Adrenal gland (tissue), 12 donors: ENCODE results near the gene MAST4. TPM values are rescaled to one million over a fixed set of nuclear protein-coding genes. Genes with fewer than 3 reads are reported as not detected.

Source experiments
- DNase-seq, 7 donors: peaks; one replicate each; pipeline ENCODE4 v3.0.0-alpha.2; 2019 to 2020
- H3K27ac ChIP-seq, 5 donors: fragments of 200-600 bp; sonication (generic) in 4 of 5; 1 replicate in 3 of 5; 2 replicates in 2 of 5; pipeline versions ENCODE4 v1.5.1 to v1.8.0; 2016 to 2020; ENCODE audit warnings: mild to moderate bottlenecking in 1 of 5
- H3K27me3 ChIP-seq: fragments of 200-600 bp; 2 replicates; pipeline ENCODE4 v1.8.0; 2021
- H3K36me3 ChIP-seq, 2 donors: fragments of 200-600 bp; replicated peaks in 1 of 2; 1 replicate in 1 of 2; 2 replicates in 1 of 2; pipeline versions ENCODE4 v1.5.1 to v1.8.0; 2018 to 2022
- H3K4me1 ChIP-seq, 2 donors: fragments of 200-600 bp; replicated peaks in 1 of 2; 1 replicate in 1 of 2; 2 replicates in 1 of 2; pipeline versions ENCODE4 v1.5.1 to v1.8.0; 2018 to 2021
- H3K4me3 ChIP-seq, 4 donors: fragments of 200-600 bp; sonication (generic) in 3 of 4; one replicate each; pipeline ENCODE4 v1.5.1; 2016 to 2018
- H3K9me3 ChIP-seq, 3 donors: fragments of 200-600 bp; sonication (generic) in 1 of 3; replicated peaks in 1 of 3; 1 replicate in 2 of 3; 2 replicates in 1 of 3; pipeline versions ENCODE4 v1.5.1 to v1.8.0; 2016 to 2021
- POLR2A ChIP-seq, 2 donors: fragments of 450-650 bp; IDR thresholded peaks; one replicate each; pipeline ENCODE4 v1.6.1; 2017; ENCODE audit warnings: antibody characterized with exemption in 2 of 2, mild to moderate bottlenecking in 2 of 2, moderate library complexity in 1 of 2
- WGBS, 4 donors: extraction: QIAGEN DNeasy Blood & Tissue Kit in 2 of 4; methylation state at CpG; one replicate each; pipeline versions ENCODE4 v1.1.5 to v1.1.7; 2013 to 2017; 5-methylcytosine and 5-hydroxymethylcytosine counted together
- intact Hi-C, 2 donors: fragments of 100-400 bp; cut with DNase I; formaldehyde crosslinking; loops; one replicate each; pipeline versions ENCODE4 v1.14.1 to v1.15.0; 2022 to 2023
- polyA plus RNA-seq, 3 donors: library from polyadenylated mRNA; stranded (reverse); fragments of 200-250 nt in 2 of 3; fragments of 350-450 nt in 1 of 3; fragmentation: Illumina TruSeq in 1 of 3; extraction: RNeasy Lipid Tissue Mini Kit (QIAGEN cat#74804) in 1 of 3; gene quantifications; one replicate each; pipeline ENCODE4 v1.2.3, GENCODE V29; 2013 to 2014
- total RNA-seq, 9 donors: library from RNA; depleted of rRNA in 4 of 9; stranded (reverse); fragments of >200 nt in 4 of 9; fragments of 120-200 nt in 1 of 9; fragmentation: NEBNext Ultra II Directional in 1 of 9; extraction: Animal tissue kit (Norgen Biotek cat#: 25700) in 1 of 9; gene quantifications; one replicate each; pipeline versions ENCODE4 v1.1.0 to v1.2.4, GENCODE V29; 2013 to 2023
- TF ChIP-seq, protein P1 (sequence below), 6 experiments: fragments of 450-650 bp in 4 of 6; fragments of 200-600 bp in 2 of 6; sonication (generic) in 1 of 6; IDR thresholded peaks; 1 replicate in 5 of 6; 2 replicates in 1 of 6; pipeline versions ENCODE4 v1.5.1 to v1.8.0; 2016 to 2021; ENCODE audit warnings: antibody characterized with exemption in 6 of 6, mild to moderate bottlenecking in 2 of 6, moderate library complexity in 1 of 6
- donor health status: healthy with polysubstance abuse.
- donor health status: Bipolar disorder and iron deficiency.
- donor health status: DM: yes; HTN: yes; CAD: no.
- donor health status: DM: no; HTN: no; CAD: no.
- donor health status: DM: no; HTN: no; CAD: no.
- donor health status: DM: yes; HTN: yes; CAD: no.

Gene MAST4
- total and polyA plus RNA-seq, 12 donors, result 12.3 to 95.0 (median 42.8) TPM

DNA sequence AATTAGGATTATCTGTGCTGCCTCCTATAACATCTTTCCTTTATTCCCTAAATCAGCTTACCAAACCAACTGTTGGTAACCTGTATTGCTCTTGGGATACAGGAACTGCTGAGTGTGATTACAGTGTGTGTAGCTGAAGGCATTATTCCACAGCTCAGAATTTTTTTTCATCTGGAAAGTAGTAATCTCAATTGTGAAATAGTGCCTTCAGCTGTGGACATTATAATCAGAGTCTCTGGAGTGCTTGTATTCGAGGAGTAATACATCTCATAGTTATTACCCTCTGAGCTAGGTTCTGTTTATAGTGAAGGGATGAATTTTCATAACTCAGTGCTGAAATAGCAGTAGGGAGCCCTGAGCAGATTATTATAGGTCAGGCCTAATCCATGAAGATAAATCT is 199.5 kb downstream of the MAST4 start:
- Histone ChIP-seq H3K4me1 (no peaks in the 10 kb centered on the region), H3K27ac (no peak overlapping the region), H3K27me3 (no peaks in the 10 kb centered on the region), H3K36me3 (no peaks in the 10 kb centered on the region), H3K9me3 (no peaks in the 10 kb centered on the region), H3K4me3 (no peak overlapping the region)
- DNase-seq, result no peak
- intact Hi-C loops, result no loop called here
- 60 to 87% (median 80%) methylated on average over 1 of the region's 1 CpG for WGBS, 4 donors
- TF ChIP-seq, protein P1, sequence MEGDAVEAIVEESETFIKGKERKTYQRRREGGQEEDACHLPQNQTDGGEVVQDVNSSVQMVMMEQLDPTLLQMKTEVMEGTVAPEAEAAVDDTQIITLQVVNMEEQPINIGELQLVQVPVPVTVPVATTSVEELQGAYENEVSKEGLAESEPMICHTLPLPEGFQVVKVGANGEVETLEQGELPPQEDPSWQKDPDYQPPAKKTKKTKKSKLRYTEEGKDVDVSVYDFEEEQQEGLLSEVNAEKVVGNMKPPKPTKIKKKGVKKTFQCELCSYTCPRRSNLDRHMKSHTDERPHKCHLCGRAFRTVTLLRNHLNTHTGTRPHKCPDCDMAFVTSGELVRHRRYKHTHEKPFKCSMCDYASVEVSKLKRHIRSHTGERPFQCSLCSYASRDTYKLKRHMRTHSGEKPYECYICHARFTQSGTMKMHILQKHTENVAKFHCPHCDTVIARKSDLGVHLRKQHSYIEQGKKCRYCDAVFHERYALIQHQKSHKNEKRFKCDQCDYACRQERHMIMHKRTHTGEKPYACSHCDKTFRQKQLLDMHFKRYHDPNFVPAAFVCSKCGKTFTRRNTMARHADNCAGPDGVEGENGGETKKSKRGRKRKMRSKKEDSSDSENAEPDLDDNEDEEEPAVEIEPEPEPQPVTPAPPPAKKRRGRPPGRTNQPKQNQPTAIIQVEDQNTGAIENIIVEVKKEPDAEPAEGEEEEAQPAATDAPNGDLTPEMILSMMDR (IDR thresholded peaks at IDR 0.05), result no peak
- no peak for TF ChIP-seq POLR2A (IDR thresholded peaks at IDR 0.05)

DNA sequence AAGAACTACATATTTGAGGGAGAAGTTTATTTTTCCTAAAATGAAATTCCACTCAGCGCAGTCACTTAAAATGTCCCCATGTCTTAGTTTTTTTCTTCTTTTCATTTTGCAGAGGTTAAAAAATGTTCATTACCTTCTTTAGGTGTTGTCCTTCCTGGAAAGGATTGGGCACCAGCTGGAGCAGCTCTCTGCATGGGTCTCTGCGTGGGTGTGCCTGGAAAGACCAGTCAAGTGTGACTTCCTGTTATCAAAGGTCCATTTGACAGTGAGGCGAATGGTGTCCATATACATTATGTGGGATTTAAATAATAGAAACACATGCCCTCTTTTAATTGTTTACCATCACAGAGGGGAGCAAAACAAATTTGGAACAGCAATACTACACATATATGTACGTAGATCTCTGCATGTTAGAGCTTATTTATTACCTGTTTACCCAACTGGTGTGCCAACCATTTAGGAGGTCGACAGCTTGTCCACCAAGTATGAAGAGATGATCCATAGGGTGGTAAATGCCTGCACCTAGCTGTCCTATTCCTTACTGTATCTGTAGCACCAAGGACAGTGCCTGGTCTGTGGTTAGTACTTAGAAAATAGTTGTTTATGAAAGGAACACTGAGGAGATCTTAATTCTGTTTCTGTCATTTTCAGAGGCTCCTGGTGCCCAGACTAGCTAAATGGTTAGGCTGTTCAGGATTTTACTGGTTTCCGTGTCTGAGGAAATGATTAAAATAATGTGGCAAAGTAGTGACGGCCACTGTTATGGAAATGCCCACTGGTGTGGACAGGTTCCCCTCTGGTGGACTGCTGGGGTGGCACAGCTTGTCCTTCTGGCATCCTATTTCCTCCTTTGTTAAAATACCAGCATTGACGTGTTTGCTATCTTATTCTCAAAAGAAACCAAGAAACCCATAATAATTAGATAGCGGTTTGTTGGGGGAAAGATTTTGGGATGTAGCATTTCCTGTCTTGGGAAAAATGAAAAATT is 200.4 kb downstream of the MAST4 start:
- H3K27me3 ChIP-seq, result no peaks in the 10 kb centered on the region
- TF ChIP-seq, protein P1 (IDR thresholded peaks at IDR 0.05), result peak in 3 of 6 experiments; percentile 17 to 22 (median 20)
- no peak for TF ChIP-seq POLR2A (IDR thresholded peaks at IDR 0.05)
- H3K4me1 ChIP-seq, result no peaks in the 10 kb centered on the region
- H3K9me3 ChIP-seq, result no peaks in the 10 kb centered on the region
- no peak overlapping the region for H3K27ac ChIP-seq
- H3K4me3 ChIP-seq, result no peak overlapping the region
- peak in 1 of 7 donors; percentile 8 for DNase-seq
- intact Hi-C loops, result no loop called here
- WGBS, 4 donors, result 85 to 89% (median 86%) methylated on average over 9 of the region's 9 CpGs
- no peaks in the 10 kb centered on the region for H3K36me3 ChIP-seq

DNA sequence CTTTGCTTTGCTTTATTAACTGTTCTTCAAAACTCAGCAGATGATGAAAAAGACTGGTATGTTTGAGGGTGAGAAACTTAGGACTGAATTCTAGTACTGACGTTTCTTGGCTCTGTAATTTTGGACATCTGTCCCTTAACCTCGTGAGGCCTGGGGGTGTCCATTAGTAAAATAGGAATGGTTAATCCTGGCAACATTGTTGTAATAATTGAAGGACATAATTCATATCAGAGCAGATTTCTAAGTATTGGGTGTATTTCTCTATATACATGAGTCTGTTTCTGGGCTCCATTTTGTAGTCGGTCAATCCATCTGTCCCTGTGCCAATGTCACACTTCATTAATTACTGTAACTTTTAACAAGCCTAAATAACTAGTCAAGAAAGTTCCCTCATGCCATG is 206.7 kb downstream of the MAST4 start:
- Histone ChIP-seq H3K36me3 (no peaks in the 10 kb centered on the region), H3K4me3 (no peak overlapping the region), H3K27me3 (no peaks in the 10 kb centered on the region), H3K27ac (no peak overlapping the region), H3K9me3 (no peaks in the 10 kb centered on the region), H3K4me1 (no peaks in the 10 kb centered on the region)
- intact Hi-C loops, result no loop called here
- no peak for DNase-seq
- 66 to 92% (median 81%) methylated on average over 3 of the region's 3 CpGs for WGBS, 4 donors
- TF ChIP-seq POLR2A (IDR thresholded peaks at IDR 0.05), result no peak
- TF ChIP-seq, protein P1 (IDR thresholded peaks at IDR 0.05), result no peak

DNA sequence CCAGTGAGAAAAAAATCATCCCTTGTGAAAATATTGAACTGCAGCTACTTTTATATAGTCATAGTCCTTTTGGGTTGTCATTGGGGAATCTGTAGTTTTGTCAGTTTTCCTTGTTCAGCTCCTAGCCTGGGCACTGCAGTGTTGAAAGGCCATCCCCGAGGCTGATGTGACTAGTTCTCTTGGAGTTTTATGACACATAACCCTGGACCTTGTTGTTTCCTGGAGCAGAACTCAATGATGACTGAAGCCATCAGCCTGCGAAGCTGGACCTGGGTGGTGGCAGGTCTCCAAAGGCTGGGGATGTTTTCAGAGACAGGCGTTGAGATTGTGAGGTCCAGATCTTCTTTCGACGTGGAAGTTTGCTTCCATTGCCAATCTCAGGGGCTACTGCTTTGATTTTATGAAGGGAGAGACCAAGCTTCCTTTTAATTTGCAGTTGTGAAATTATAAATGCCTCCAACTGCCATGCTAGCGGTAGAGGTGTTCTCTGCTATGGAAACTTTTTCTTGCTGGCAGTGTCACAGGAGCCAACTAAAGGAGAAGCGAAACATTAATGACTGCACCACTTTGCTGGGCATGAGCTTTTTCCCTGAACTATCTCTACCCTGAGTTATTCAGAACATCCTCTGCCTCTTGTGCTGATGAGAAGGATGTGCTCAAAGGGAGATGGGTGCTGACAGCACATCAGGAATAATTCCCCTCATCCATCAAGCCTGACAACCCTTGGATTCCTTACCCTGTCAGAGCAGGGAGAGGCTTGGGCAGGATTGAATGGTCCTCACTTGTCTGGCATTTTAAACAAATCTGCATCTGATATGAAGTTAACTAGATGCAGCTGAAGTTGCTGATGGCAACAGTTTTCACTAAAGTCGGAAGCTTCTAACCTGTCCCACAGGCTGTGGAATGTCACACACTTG is 209.6 kb downstream of the MAST4 start:
- WGBS, 4 donors, result 80 to 86% (median 84%) methylated on average over 7 to 8 of the region's 8 CpGs
- H3K27me3 ChIP-seq, result no peaks in the 10 kb centered on the region
- no peaks in the 10 kb centered on the region for H3K4me1 ChIP-seq
- H3K27ac ChIP-seq, result no peak overlapping the region
- TF ChIP-seq, protein P1 (IDR thresholded peaks at IDR 0.05), result no peak
- TF ChIP-seq POLR2A (IDR thresholded peaks at IDR 0.05), result no peak
- H3K9me3 ChIP-seq, result no peaks in the 10 kb centered on the region
- no peak for DNase-seq
- no peak overlapping the region for H3K4me3 ChIP-seq
- intact Hi-C loops, result no loop called here
- H3K36me3 ChIP-seq, result no peaks in the 10 kb centered on the region
